T47D (cell line): ENCODE data around the gene SOWAHA.
A peak's percentile ranks its signal among the peaks of the same experiment; 100 is the strongest.
"Not testable (repeated sequence)": the region's sequence is repeated elsewhere in the genome, so short reads cannot be mapped to it uniquely, and the experiment has no call there.

ENCODE experiments used
- DNase-seq, 2 experiments: peaks; one replicate each; pipeline versions ENCODE4 v3.0.0 to v3.0.0-alpha.2; 2011 to 2012; ENCODE audit warnings: low read depth in 1 of 2, low spot score in 1 of 2
- JUND ChIP-seq: IDR thresholded peaks from 2 replicates; pipeline ENCODE4 v1.6.1; 2012; ENCODE audit warnings: low read depth
- in situ Hi-C: cut with HindIII; loops from 2 replicates; pipeline ENCODE4 v1.10.0; 2016; ENCODE audit warnings: low sequenced_read_pairs, low pct_unique_long_range_greater_than_20kb

SOWAHA gene

DNA sequence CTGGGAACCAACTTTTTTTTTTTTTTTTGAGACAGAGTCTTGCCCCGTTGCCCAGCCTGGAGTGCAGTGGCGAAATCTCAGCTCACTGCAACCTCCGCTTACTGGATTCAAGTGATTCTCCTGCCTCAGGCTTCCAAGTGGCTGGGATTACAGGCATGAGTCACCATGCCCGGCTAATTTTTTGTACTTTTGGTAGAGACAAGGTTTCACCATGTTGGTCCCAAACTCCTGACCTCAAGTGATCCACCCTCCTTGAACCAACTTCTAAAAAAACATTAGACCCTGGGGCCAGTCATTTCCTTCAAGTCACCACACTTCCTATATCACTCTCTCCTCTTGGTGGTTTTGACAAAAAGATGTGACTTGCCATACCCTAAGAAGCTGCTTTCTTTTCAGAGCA lies 28.2 kb downstream of the SOWAHA start:
- no peak for TF ChIP-seq JUND
- DNase-seq, result no peak
- in situ Hi-C loops, result no loop called here

DNA sequence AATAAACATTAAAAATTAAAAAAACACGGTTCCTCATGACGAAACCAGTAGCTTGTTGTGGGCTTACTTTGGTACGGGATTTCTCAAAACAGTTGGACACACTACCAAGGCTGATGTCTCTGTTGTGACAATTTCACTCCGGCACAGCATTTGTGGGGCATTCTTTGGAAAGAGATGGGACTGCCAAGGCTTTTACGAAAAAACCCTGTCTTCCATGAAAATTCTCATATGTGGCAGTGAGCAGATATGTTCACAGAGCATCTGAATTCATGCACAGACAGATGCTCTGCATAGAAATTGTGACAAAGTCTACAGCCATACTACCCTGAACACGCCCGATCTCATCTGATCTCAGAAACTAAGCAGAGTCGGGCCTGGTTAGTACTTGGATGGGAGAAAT lies 35.2 kb downstream of the SOWAHA start:
- TF ChIP-seq JUND, result no peak
- DNase-seq, result no peak
- in situ Hi-C loops, result no loop called here

DNA sequence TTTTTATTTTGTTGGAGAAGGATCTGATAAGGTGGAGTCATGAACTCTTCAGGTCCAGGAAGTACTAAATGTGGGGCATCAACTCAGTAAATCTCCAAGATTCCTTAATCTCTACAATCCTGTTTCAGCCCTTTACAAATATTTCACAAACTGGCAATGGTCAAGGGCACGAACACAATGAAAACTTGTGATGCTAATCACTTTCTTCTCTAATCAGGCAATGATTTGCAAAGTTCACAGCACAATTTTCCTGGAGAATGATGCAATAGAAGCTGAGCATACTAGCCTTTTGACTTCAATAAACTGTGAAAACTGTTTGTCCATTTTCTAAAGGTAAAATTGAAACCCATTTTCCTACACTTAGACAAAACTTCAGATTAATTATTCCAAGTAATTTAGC lies 36.2 kb downstream of the SOWAHA start:
- in situ Hi-C loops, result no loop called here
- TF ChIP-seq JUND, result no peak
- no peak for DNase-seq

DNA sequence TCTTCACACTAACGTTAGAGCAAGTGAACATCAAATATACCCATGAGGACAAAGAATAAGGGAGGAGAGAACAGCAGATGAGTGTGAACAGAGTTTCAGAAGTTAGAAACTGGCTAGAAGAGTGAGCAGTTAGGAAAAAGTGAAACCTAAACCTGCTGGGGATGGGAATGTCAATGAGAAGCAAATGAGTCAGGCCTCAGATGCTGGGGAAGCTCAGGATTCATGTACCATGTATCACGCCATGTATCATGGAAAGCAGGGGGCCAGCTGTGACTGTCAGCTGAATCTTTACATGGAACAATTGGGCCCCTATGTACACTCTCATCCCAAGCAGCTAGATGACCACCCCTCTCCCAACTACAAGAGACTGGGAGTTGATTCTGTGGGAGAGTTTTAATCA lies 37.0 kb downstream of the SOWAHA start:
- no peak for DNase-seq
- in situ Hi-C loops, result no loop called here
- TF ChIP-seq JUND, result no peak

DNA sequence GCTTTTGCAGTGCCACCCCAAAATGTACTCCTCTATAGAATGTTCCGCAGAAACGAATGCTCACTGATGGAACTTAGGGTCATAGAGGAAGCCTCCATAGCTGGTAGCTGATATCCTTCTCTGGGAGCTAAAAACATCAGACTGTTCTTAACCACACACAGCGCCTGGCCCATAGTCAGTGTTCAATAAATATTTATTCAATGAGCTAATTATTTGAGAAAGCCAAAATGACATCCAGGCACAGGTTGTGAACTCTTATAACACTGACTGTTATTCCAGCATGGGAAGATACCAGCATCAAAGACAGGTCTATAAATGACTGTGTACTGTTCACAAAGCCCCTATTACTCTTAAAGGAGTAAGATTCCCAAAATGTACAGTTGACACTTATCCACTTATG lies 40.2 kb downstream of the SOWAHA start:
- DNase-seq, result peak in 1 of 2 experiments; percentile 38
- in situ Hi-C loops, result no loop called here

DNA sequence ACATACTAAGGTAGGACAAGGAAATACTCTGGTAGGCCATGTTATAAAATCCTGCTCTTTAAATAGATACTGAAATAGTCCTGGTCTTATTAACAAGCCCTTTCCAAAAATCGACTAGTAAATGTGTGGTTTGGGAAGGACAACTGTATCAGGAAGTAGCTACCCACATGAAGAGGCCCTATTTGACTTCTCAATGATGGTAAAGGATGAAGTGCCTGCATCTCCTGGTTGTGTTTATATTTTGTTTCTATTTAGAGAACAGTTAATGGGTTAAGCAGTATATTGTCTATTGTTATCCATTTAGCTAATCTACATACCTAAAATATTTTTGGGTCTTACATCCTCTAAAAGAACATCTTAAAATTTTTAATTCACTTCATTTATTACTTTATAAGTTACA lies 40.7 kb downstream of the SOWAHA start:
- no peak for TF ChIP-seq JUND
- in situ Hi-C loops, result no loop called here
- no peak for DNase-seq

More for the DNA sequence above, 40.2 kb downstream of the SOWAHA start:
- no peak for TF ChIP-seq JUND

DNA sequence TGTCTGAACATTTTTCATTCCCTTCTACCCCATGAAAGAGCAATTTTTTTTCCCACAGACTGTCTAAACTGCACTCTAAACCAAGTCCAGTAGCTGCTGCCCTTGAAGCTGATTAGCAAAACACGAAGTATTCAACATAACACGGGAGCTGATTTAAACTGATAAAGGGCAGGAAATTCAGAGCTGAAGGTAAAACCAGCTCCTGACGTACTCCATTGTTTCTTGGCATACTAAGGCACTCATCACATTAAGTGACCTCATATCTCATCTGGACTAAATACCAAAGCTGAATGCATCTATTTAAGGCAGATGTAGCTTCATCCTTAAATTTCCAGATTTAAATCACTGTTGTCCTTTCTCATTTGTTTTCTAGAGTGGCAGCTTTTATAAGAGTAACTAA lies 41.2 kb downstream of the SOWAHA start:
- no peak for DNase-seq
- TF ChIP-seq JUND, result no peak
- in situ Hi-C loops, result no loop called here

DNA sequence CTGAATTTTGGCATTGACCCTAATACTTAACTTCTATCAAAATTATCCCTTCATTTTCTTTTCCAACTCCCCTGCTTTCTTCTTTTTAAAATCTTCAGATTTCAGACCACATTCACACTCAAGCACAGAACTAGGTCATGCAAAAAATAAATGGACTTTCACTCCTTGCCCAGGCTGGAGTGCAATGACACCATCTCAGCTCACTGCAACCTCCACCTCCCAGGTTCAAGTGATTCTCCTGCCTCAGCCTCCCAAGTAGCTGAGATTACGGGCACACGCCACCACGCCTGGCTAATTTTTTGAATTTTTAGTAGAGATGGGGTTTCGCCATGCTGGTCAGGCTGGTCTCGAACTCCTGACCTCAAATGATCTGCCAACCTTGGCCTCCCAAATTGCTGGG lies 41.9 kb downstream of the SOWAHA start:
- DNase-seq, in situ Hi-C loops: not testable (repeated sequence)

DNA sequence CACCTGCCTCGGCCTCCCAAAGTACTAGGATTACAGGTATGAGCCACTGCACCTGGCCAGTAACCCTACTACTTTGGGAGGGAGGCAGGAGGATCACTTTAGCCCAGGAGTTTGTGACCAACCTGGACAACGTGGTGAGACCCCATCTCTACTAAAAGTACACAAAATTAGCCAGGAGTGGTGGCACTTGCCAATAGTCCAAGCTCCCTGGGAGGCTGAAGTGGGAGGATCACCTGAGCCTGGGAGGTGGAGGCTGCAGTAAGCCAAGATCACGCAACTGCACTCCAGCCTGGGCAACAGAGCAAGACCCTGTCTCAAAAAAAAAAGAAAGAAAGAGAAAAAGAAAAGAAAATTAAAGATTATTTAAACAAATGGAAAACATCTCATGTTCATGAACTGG lies 42.9 kb downstream of the SOWAHA start:
- in situ Hi-C loops, result no loop called here
- no peak for DNase-seq
- no peak for TF ChIP-seq JUND

DNA sequence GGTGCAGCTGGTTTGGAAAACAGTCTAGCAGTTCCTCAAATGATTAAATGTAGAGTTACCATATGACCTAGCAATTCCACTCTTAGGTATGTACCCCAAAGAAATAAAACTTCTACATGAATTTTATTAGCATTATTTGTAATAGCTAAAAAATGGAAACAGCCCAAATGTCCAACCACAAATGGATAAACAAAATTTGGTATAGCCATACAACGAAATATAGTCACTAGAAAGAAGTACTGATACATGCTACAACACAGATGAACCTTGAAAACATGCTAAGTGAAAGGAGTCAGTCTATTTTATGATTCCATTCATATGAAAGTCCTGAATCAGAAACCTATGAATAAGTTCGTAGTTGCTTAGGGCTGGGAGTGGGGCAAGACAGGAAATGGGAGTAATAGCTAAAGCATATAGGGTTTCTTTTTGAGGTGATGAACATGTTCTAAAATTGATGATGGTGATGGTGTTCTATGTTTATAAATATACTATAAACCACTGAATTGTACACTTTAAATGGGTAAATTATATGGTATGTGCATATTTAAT lies 46.9 kb downstream of the SOWAHA start:
- DNase-seq, result no peak
- no peak for TF ChIP-seq JUND
- in situ Hi-C loops, result no loop called here

DNA sequence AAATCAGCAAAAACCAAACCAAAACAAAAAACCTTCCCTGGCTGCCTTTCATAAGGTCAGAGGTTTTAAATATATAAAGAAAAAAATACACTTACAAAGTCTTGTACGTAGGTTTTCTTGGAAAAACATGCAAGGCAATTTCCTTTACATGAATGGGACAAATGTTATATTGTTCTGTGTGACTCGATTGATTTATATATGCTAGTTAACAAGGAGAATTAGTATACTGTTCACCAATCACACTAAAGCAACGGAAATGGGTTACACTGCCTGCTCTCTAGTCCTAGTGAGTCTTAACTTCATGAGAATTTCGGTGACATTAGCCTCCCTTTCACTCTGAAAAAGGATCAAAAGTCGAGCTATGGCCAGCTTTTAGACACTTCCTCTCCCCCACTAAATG lies 47.6 kb downstream of the SOWAHA start:
- DNase-seq, result no peak
- in situ Hi-C loops, result no loop called here

DNA sequence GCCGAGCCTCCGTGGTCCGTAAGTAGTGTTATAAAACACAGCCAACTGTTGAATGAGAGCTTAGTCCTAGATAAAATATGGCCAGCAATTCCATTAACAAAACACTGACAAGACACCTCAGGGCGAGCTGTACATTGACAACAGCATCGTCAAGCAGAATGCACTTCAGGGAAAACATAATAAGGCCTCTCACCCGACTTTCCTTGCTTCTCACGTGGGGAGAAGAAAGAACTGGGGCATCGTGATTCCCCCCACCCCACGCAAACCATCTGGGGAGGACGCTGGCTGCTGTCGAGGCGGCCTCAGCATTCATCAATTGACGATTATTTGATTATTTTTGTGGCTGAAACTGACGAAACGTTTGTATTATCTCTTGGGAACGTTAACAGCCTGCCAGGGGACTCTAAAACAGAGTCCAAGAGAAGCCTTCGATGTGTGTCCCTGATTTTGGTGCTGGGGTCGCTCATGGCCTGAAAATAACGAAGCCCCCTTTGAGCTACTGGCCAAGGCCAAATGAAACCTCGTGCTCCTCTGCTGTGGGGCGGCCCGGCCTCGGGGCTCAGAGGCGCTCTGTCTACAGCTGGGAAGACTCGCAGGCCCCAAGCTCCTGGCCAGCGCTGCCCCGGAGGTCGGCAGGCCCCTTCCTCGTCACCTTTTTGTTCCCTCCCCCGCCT lies 52.7 kb downstream of the SOWAHA start:
- no peak for TF ChIP-seq JUND
- in situ Hi-C loops, result no loop called here

More for the DNA sequence above, 47.6 kb downstream of the SOWAHA start:
- no peak for TF ChIP-seq JUND

More for the DNA sequence above, 52.7 kb downstream of the SOWAHA start:
- DNase-seq, result no peak
